CMK (cell line): ENCODE data around the gene DYNLT1.
"Not testable (repeated sequence)": the region's sequence is repeated elsewhere in the genome, so short reads cannot be mapped to it uniquely, and the experiment has no call there.

Experiments
- DNase-seq: peaks from one replicate; pipeline ENCODE4 v3.0.0-alpha.2; 2010; ENCODE audit warnings: low read depth

DYNLT1 gene

DNA sequence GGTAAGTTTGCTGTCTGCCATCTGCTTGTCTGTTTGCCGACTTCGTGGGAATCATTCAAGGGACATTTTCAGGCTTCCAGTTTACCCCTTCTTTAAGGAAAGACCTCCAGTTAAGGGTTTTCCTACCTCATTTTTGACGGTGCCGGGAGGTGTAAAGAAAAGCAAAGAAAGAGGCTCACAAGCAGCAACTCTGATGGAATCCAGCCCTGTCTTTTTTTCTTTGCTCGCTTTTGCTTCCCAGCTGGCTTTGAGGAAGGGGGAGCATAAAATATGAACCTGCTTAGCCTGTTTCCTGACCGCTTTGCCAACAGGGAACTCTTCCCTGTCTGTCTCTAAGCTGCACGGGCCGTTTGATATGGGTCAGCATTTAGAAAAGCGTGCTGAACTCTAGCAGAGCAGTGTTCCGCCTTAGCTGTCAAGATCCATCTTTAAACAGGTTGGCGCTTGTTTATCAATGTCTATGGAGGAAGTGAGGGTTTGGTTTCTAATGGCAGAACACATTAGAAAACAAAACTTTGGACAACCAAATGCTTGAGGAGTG lies 19.2 kb upstream of the DYNLT1 start:
- DNase-seq: no peak

- DNase-seq: no peak
Observed at GRCh38 chr6:158662954-158663624, 18.5 kb upstream of the DYNLT1 start.

GRCh38 chr6:158662607-158662953 lies 18.0 kb upstream of the DYNLT1 start:
- no peak for DNase-seq

- no peak for DNase-seq
Observed at GRCh38 chr6:158661156-158661685, 16.7 kb upstream of the DYNLT1 start.

DNA sequence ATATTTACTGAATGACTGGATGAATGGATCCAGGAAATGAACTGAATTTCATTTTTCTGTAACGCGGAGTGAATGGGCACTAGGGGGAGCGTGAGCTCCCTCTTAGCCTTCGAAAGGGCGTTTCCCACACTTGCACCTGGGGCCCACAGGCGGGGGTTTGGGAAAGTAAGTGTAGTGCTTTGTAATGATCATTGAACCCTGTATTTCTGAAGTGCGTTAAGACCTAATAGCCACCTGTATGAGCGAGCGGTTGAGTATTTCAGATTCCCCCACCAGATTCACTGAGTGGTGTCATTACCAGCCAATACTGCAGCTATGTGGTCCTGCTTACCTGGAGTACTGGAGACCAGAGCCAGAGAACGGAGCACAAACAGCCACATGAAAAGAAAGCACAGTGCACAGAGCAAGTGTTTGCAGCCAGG lies 15.8 kb upstream of the DYNLT1 start:
- no peak for DNase-seq

- DNase-seq: not testable (repeated sequence)
Observed at GRCh38 chr6:158656986-158657385, 12.4 kb upstream of the DYNLT1 start.

GRCh38 chr6:158655569-158656450 lies 11.3 kb upstream of the DYNLT1 start:
- no peak for DNase-seq

- no peak for DNase-seq
Observed at GRCh38 chr6:158654960-158655489, 10.5 kb upstream of the DYNLT1 start.

DNA sequence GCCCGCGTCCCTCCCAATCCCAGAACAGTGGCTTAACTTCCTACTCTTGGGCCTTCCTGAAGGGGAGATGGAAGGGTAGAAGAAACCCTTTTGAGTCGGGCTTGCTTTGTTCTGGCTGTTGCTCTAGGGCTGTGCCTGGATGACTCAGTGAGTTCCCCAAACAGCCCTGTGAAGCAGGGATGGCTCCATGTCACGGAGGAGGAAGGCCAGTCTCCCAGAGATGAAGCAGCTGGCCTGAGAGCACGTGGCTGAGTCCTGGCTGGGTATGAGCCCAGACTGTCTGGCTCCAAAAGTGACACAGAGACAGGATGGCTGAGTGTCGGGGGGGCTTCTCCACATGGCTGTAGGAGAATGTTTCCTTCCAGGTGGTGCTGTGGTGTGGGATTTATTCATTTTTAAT lies 10.0 kb upstream of the DYNLT1 start:
- no peak for DNase-seq

GRCh38 chr6:158653577-158654354 lies 9.2 kb upstream of the DYNLT1 start:
- DNase-seq: no peak

- DNase-seq: not testable (repeated sequence)
Observed at GRCh38 chr6:158651981-158652737, 7.6 kb upstream of the DYNLT1 start.

DNA sequence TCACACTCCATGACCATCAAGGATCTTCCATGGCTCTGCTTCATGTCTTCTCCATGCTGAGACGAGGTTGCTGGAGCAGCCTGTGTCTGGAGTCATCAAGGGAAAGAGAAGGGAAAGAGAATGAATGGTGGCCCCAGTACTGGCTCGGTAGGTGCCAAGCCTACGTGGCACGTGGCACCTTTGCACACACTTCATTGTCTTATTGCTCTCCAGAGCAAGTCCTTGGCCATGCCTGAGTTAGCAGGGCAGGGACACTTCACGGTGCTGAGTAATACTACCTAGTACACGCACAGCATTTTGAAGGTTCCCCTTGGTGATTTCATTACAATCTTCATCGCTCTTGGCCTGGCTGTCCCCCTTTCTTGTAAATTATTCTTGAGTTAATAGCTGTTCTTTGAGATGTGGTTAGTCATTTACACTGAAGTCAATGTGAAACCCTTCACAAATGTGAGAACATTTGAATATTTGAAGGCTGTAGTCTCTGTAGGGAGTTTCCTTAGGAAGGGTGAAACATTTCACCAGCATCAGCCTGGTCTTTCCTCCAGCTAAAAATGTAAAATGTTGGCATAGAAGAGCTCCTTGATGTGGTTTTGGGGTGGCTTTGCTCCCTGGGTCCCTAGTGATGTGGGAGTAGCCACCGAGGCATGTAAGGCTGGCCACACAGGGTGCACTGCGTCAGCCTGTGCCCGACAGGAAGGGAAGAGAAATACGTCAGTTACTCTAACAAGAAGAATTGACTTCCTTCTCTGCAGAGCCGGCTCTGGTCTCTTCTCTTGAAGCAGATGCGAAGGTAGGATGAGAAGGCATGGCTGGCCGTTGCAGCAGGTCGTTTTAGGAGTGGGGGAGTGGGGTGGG lies 5.0 kb upstream of the DYNLT1 start, which contains the start of gene SYTL3:
Gene SYTL3, plus strand, starts transcription at position 766 of the 855 bp plus-strand sequence. CDS start 13,215 bp downstream, outside the sequence.
- DNase-seq: peak; percentile 43

DNA sequence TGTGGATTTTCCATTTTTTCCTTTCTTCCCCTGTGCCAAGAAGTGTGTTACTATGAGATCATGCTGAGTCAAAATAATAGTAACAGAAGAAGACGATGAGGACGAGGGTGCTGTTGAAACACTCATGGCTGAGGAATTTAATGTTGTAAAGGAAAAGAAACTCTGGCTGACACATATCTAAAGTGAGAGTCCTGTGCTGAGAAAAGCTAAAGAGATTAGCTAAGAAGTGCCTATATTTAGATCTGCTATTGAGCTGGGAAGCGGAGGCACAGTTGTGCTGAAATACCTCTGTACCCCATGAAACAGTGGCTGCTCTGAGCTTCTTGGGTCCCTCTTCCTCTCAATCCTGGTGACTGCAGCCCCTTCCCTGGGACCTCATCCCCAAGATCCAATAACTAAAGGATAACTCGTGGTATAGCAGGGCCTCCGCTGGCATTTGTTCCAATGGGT lies 4.2 kb upstream of the DYNLT1 start:
- DNase-seq: no peak

DNA sequence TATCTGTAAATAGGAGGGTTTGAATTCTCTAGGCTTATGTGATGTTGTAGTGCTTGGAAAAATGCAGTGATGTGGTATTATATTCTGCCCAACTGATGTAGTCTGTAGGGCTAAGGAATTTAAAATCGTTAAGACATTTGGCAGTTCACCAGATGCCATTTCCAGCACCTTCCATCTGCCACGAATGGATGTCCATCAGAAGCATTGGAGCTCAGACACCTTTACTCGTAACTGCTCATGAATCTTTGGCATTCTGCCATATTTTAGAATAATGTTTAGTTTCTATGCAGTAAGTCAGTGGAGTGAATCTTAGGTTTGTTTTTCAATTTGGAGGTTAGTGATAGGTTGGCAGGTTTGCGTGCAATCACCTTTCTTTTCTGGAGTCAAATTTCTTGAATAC lies 3.0 kb upstream of the DYNLT1 start:
- no peak for DNase-seq

GRCh38 chr6:158646023-158646910 lies 1.7 kb upstream of the DYNLT1 start:
- DNase-seq: no peak

DNA sequence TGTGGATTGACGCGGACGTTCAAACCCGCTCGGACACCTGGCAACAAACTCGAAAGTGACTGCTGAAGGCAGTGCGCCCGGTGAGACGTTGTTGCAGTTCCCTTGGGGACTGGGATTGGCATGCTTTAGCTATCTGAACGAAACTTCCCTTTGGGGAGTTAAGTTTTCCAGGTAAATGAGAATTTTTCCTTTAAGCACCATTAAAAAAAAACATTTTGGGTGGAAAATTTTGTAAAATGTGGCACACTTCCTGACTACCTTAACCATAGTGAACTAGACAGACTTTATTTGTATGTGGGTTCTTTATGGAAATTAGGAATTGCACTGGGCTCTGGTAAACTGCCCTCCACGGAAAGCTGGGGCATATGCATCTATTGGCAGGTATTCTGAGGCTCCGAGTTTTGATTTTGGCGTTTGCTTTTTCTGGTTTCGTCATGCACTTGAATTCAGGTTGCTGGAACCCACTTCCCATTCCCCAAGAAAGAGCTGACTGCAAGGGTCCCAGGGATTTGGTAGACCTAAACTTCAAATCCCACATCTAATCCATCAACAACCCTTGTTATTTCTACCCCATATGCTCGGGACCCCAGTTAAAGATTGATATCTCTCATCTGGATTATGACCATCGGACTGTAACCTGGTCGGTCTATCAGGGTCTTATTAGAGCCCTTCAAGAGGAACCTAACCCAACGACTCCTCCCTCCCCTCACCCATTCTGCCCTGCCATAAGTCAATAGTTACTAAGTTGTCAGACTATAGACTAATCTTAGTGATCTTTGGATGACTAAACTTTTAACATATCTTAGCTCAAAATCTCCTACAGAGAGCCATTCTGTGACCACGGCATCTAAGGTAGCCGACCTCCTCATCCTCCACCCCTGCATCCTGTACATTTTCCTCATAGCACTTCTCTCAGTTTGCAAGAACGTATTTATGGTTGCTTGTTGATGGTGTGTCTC lies 800 bp upstream of the DYNLT1 start:
- no peak for DNase-seq

- no peak for DNase-seq
Observed at GRCh38 chr6:158643836-158644230, 710 bp downstream of the DYNLT1 start.
